GM19351 (cell line): ENCODE results near the gene SUSD2.

Experiments
- ATAC-seq: cut with Tn5 transposase; IDR thresholded peaks from one replicate; pipeline ENCODE4 v1.9.1; 2021; ENCODE audit warnings: mild to moderate bottlenecking, moderate library complexity; ENCODE audit not compliant: unreplicated experiment

The SUSD2 gene

DNA sequence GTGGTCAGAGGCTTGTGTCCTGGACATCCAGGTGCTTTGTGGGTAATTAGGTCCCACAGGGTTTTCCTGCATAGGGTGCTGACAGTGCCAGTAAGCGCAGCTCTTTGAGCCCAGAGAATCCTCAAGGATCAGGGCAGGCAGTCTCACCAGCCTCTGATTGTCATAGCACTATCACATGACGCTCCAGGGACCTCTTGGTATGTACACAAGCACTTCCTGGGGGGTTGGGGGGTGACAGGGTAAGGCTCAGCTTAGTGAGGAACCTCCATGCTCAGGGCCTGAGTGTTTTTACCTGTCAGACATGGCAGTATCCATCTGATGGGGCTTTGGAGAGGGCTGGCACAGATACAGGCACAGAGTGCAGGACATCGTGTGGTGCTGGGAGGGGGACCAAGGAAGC lies 27.9 kb upstream of the SUSD2 start:
- ATAC-seq = no peak

DNA sequence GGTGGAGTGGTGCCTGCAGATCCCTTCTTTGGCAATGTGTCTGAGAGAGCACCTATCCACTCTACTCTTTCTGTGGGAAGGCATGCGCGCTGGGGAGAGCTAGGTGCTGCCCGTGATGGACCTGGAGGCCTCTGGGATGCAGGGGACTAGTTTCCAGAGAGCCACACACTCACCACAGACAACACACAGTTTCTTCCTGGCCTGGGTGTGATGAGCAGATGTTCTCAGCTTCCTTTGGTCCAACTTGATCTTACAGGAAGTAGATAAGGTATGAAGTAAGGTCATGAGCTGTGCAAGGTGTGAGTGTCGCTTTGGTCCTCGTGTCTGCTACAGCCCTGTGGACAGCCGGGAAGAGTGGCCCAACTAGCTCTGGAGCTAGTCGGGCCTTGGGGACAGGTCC lies 27.3 kb upstream of the SUSD2 start:
- ATAC-seq = no peak

DNA sequence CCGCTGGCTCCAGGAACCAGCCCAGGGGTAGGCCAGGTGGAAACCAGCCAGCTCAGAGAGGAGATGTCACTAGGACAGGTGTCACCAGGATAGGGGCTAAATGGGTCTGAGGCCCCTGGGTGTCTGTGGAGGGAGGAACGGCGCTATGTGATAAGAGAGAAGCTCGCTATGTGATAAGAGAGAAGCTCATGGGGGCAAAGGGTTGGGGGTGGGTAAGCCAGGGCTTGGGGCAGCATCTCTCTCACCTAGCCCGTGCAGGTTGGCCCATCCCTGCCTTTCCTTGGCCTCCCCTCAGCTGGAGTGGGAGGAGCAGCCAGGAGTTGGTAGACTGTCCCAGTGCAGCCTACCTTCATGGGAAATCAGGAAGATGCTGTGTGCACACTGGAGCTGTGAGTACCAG lies 26.5 kb upstream of the SUSD2 start:
- no peak for ATAC-seq

DNA sequence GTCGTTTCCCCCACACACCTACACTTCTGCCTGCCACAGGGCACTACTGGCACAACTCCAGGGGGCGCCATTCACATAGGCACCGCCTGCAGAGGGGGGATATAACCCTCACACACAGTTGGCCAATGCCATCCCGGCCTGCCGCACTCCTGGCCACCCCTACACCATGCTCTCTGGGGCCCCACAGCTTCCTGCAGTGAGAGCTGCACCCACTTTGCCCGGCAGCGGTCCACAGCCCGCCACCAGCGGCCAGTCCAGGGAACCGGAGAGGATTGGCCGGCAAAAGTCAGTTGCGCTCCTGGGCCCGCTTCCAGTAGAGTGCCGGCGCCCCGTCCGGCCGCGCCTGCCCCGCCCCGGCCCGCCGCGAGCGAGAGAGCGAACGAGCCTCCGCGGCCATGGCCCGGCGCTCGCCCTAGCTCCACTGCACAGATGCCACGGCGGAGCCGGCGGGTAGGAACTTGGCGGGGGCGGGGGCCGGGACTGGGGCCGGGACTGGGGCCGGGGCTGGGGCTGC lies 25.6 kb upstream of the SUSD2 start:
- peak; percentile 38 for ATAC-seq

DNA sequence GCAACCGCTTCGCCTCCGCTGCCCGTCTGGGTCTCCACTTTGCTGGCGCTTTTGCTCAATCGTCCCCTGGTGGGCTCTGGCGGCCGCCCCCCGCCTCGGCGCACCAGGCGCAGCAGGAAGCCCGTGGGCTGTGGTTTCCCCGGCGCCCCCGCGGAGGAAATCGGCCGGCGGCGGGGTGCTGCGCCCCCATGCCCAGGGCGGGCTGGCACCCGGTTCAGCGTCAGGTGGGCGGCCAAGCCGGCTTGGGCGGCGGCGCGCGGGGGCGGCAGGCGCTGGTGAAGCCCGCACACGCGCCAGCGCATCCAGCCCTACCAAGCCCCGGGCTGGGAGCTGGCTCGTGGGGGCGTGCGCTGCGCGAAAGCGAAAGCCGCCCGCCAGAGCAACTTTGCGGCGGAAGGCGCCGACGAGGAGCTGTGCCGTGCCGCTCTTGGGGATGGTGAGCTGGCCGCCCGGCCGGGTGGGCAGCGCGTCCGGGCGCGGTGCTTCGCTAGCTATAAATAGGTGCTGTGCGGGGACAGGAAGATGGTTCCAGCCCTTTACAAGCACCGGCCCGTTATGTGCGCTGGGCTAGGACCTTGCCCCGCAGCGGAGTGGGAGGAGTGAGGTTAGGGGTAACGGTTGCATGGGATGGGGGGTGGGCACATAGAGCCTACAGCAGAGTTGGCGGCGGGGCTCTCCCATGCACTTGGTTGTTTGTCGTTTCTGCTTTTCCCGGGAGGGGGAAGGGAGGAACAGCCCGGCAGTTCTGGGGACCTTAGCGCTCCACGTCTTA lies 25.0 kb upstream of the SUSD2 start:
- peak; percentile 44 for ATAC-seq

DNA sequence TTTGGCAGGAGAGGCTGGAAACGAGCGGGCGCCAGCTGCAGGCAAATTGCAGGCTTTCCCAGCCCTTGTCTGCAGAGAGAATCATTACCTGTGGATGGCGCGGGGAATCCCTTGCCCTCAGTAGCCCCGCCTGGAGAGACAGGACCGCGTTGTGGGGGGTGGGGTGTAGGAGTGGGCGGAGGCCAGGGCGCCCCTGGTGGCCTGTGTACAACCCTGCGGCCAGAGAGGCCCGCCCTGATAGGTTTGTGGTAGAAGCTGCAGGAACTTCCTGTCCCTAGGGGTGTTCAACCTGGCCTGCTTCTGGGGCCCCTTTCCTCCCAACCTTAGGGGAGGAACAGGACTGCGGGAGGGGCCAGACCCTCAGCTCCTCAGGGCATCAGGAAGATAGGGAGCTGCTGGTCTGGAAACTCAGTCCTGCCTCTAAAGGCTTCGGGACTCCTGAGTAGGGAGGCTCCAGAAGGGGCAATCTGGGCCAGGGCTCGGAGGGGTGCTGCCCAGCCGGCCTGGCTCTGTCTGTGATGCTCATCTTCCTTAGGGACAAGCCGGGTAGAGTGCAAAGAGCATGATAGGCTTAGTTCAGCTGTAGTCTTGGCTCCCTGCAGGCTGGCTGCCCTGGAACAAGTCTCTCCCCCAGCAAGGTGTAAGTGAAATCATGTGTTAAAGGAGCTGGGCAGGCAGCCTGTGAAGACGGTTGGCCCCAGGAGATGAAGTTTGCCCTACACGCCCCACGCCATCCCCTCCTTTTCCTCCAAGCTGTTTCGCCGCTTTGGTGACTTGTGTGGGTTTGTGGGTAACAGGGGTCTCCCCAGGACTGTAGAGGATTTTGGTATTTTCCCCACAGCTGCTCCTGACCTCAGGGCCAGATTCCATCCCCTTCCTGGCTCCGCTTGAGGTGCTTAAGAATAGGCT lies 24.1 kb upstream of the SUSD2 start:
- peak; percentile 78 for ATAC-seq

DNA sequence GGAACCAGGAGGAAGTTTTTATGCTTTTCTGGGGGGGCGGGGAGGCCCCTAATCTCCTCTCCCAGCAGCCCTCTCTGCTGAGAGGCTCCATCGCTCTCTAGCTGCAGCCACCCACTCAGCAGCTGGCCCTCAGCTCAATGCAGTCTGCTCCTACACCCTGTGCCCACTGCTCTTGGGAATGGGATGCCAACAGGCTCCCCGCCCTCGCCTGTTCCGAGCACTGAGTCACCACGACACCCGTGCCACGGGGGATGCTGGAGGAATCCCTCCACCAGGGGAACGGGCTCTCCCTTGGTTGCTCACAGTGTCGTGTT lies 23.5 kb upstream of the SUSD2 start:
- ATAC-seq = no peak

DNA sequence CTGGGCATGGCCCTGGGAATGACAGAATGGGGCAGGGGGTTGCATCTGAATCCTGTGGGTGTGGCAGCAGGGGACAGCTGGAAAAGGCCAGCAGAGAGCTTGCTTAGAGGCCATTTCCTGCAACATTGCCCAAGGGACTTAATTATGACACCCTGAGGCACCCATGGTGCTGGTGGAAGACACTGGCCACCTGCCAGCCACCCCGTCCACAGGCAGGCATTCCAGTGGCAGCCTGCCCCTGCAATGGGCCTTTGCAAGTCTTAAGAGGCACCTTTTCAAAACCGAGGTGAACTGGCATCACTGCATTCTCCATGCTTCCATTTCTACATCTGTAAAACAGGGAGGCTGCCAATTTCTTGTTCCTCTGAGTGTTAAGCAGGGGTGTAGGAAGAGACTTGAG lies 21.6 kb upstream of the SUSD2 start:
- no peak for ATAC-seq

DNA sequence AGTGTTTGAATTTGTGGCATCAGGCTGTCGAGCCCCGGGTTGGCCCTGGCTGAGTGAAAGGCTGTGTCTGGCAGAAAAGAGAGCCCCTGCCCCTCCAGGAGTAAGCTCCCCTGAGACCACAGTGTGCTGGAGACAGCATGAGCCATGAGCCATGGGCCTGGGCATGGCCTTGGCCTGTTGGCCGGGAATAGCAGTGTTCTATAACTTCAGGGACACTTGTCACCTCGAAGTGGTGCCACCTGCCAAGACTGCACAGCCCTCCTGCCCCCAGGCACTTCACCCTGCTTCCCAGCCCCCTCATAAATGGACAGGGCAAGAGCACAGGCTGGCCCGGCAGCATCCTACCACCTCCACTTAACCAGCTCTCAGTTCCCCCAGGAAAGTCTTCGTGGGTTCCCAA lies 20.7 kb upstream of the SUSD2 start:
- ATAC-seq = no peak

DNA sequence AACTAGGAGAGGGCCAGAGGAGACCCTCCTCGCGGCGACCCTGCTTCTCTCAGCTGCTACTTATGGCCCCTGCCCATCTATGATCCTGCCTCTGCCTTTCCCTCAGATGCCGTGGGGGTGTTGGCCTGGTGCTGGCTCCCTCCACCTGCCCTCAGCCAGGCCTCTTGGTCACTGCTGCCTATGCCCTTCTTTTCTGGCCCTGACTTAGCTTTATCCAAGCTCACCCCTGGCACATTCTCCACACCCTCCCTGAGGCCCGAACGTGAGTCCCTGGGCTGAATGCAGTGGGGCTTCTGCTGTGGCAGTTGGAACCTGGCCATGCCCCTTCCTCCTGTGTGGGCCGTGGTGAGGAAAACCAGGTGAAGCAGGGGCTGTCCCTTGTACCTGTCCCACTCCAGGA lies 19.8 kb upstream of the SUSD2 start:
- no peak for ATAC-seq

DNA sequence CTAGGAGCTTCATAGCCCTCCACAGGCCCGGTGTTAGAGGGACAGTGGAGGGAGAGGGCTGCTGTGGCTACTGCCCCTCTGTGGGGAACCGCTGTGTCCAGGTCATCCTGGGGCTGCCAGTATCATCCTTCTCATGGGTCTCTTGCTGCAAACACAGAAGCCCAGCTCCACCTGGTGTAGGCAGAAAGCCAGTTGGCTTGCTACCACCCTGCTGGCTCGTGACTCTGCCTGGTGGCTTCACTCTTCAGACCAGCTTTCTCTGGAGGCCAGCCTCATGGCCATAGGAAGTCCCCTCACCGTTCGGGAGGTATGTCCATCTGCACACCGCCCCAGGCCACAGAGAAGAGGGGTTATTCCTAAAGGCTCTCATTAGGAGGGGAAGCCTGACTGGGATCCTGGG lies 19.4 kb upstream of the SUSD2 start:
- ATAC-seq = no peak

DNA sequence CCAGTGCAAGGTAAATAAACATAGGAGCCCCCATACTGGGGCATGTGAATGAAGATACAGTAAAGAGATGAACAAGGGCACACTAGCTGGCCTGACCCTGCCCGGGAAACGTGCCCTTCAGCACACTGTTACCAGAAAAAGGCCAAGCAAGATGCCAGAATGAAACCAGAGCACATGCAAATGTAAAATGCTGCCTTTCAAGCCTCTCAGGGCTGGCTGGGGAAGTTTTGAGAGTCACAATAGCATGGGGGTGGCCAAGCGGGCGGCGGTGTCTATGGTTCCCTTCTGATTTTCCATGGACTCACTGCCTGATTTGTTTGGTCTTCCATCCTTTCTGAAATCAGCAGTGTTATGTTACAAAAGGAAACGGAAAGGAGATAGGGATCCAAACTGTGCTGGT lies 18.9 kb upstream of the SUSD2 start:
- no peak for ATAC-seq

DNA sequence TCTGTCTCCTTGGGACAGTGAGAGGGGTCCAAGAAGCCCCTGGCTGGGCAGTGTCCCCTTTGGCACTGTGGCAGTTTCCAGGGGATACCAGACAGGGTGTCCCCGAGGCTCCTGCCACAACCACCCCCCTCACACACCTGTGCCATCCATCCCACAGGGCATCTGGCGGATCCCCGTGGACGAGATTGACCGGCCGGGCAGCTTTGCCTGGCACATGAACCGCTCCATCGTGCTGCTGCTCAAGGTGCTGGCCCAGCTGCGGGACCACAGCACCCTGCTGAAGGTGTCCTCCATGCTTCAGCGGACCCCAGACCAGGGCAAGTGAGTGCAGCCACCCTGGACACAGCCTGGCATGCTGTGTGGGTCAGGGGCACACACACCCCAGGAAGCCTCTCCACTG lies 17.0 kb upstream of the SUSD2 start:
- no peak for ATAC-seq

DNA sequence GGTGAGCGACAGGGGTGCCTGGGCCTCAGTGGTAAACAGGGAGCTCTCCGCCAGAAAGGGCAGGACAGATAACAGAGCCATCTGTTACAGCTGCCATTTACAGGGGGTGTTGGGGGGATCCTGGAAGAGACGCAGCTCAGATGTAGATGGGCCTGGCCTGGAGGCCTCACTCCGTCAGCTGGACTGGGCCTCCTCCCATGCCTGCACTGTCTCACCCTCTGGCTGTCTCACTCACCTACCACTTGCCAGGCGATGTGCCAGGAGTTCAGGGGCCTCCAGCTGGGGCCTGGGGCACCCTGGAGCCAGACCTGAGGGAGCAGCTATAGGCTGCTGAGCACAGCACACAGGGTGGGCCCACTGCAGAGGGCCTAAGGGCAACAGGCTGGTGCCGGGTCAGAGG lies 16.3 kb upstream of the SUSD2 start:
- ATAC-seq = no peak

DNA sequence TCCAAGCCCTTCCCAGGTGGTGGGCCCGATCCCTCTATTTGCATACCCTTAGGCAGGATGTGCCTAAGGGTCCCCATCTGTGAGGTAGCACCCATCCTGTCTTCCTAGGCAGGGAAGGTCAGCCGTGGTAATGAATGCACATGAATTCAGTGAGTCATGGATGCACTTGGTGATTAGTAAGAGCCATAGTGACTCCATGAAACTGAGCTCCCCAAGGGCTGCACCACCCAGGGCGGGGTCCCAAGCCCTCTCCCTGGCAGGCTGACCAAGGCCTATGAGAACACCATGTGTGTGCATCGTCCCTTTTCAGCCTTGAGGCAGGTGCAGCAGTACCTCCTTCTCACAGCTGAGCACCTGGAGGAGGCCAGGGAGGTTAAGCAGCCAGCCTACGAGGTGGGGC lies 15.6 kb upstream of the SUSD2 start:
- ATAC-seq = no peak

DNA sequence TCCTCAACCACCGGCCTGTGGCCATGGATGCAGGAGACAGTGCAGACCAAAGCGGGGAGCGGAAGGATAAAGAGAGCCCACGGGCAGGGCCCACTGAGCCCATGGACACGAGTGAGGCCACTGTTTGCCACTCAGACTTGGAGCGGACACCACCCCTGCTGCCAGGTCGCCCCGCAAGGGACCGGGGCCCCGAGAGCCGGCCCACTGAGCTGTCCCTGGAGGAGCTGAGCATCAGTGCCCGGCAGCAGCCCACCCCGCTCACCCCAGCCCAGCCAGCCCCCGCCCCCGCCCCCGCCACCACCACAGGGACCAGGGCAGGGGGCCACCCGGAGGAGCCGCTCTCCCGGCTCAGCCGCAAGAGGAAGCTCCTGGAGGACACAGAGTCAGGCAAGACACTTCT lies 14.5 kb upstream of the SUSD2 start:
- ATAC-seq = no peak

DNA sequence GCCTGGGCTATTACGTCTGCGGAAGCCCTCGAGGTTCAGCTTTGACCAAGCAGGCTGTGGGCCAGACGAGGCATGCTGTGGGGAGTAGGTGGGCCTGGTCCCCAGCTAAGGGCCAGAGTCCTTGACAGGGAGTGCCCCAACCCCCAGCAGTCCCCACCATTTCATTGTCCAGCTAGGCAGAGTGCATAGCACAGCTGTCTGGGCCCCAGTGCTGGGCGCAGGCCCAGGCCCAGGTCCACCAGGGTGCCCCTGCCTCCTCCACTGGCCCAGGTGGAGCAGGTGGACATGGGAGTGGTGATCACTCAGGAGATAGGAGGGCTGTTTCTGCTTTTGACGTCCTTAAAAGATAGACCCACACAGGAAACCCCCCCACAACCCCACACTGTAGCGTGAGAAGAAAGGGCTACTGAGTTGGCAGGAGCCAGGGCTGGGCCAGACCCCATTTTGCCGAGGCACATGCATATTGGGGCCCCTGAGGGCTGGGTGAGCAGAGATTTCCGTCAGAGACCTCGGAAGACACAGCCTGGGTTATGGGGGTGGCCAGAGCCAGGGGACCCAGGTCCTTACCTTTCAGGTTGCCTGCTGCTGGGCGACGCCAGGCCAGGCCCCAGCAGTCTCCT lies 11.7 kb upstream of the SUSD2 start:
- no peak for ATAC-seq

DNA sequence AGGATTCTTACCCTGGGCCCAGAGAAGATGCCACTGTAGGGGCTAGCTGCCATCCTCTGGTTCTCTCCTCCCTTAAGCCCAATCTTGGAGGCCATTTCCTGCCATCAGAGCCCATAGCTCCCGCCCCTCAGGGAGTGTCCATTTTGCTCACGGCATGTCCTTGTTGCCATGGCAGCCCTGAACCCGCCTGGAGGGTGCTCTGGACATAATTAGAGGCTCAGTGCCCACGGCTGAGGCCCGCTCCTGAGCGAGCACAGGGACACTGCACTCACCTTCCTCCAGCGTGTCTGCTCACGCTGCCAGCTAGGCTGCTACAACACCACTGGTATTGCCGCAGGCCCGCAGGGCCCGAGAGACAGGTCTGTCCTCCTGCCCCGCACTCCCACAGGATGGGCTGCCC lies 11.1 kb upstream of the SUSD2 start:
- ATAC-seq = no peak

DNA sequence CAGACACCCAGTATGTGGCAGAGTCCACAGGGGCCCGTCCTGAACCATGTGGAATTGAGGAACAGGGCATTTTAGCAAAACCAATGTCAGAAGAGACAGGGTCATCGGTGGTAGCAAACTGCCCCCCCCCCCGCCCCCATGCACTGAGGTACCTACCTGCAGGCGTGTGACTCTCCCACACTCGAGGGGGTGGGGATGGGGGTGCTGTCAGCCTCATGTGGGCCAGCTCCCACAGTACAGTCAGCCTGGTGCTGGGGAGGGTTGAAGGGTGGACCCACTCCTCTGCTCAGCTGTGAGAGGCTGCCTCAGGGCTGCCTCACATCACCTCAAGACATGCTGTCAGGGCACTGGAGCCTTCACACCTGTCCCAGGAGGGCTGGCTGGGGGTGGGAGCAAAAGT lies 10.7 kb upstream of the SUSD2 start:
- no peak for ATAC-seq

DNA sequence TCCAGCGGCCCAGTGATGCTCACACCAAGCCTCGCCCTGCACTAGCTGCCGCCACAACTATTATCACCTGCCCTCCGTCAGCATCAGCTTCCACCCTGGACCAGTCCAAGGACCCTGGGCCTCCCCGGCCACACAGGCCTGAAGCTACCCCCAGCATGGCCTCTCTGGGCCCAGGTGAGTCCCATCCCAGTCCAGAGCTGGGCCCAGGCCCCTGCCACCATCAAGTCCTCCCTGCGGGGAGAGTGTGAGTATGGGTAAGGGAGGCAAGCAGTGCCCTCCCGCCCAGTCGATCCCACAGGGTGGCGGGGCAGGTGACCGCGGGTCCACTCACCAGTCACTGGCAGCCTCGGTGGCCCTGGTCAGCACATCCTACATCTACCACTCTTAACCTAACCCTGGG lies 9.5 kb upstream of the SUSD2 start:
- ATAC-seq = no peak

DNA sequence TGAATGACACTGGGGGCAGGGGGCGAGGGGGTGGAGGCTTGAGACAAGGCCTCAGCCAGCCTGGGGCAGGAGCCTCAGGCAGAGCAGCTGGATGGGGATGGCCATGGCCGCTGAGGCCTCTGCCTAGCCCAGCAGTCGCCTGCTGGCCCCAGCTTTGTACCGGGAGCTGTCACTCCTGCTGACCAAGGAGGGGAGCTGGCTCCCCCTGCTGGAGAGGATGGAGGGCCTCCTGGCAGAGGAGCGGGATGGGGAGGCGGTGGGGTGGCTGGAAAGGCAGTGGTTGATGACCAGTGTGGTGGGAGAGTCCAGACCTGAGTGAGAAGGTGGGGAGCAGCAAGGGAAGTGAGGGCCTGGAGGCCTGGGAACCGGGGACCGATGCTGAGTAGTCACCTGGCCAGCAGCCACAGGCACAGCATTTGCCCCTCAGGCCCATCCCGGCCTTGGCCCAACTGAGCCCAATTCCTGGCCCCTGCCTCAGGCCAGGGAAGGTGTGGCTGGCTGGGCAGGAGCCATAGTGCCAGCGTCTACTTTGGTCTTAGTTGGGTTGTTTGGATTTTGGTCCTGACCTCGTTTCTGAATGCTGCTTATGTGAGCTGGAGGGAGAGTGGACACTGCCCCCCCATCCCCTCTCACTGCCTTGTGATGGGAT lies 6.0 kb upstream of the SUSD2 start:
- no peak for ATAC-seq
